Neural progenitor cell (in vitro differentiated cells): ENCODE data around the gene PSMG1.

ENCODE experiments used
- EZH2 ChIP-seq: fragments of 200-600 bp; sonication (generic); IDR thresholded peaks from 2 replicates; pipeline ENCODE4 v1.6.1; 2017; ENCODE audit warnings: antibody characterized with exemption, mild to moderate bottlenecking, moderate library complexity
- EZH2phosphoT487 ChIP-seq: fragments of 200-600 bp; sonication (generic); IDR thresholded peaks from 2 replicates; pipeline ENCODE4 v1.6.1; 2017; ENCODE audit warnings: antibody characterized with exemption

- no peak for TF ChIP-seq EZH2
- no peak for TF ChIP-seq EZH2phosphoT487
Measured at GRCh38 chr21:39182484-39183271, 573 bp downstream of the PSMG1 start.
